T-helper 1 cell treated with Interleukin-12 subunit alpha and Interleukin-12 subunit beta and Interleukin-4 antibody, amounts not matched to agents 30 μg/mL and 1 μg/mL, for 36 hours (primary cell): ENCODE results near the gene NXN.
A peak's percentile ranks its signal among the peaks of the same experiment; 100 is the strongest.
"Not testable (repeated sequence)": the region's sequence is repeated elsewhere in the genome, so short reads cannot be mapped to it uniquely, and the experiment has no call there.

ENCODE experiments used
- H3K27ac Mint-ChIP-seq: one replicate; pipeline ENCODE4 v1.8.0; 2021; ENCODE audit warnings: mild to moderate bottlenecking, mixed read lengths
- H3K27me3 Mint-ChIP-seq: one replicate; pipeline ENCODE4 v1.8.0; 2021; ENCODE audit warnings: low read depth, mixed read lengths
- H3K36me3 Mint-ChIP-seq: one replicate; pipeline ENCODE4 v1.8.0; 2021; ENCODE audit warnings: low read depth, mixed read lengths
- H3K4me1 Mint-ChIP-seq: one replicate; pipeline ENCODE4 v1.8.0; 2021; ENCODE audit warnings: low read depth, mixed read lengths
- H3K4me3 Mint-ChIP-seq: one replicate; pipeline ENCODE4 v1.8.0; 2021; ENCODE audit warnings: mild to moderate bottlenecking, moderate library complexity, mixed read lengths
- H3K9me3 Mint-ChIP-seq: one replicate; pipeline ENCODE4 v1.8.0; 2021; ENCODE audit warnings: mixed read lengths

NXN gene

DNA sequence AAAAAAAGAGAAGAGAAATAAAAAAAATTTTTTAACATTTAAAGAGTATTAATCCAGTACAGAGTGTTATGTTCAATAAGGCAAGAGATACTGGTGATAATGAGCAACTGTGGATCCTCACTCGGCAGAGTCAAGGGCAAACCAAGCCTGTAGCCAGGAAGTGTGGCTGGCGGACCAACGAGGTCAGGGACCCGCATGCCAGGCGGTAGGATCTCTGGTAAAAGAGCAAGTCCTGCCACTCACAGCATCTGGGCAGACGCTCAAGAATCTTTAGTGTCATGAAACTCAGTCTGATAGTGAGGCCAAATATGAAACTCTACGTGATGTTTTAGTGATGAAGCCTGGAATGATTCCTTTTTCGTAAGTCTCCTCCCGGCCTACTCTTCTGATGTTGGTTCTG lies 219.2 kb downstream of the NXN start:
- Mint-ChIP-seq H3K4me1 (no peaks in the 10 kb centered on the region), H3K9me3 (no peaks in the 10 kb centered on the region), H3K27ac (no peak overlapping the region), H3K4me3 (no peak overlapping the region), H3K36me3 (peaks cover 39% of the 10 kb centered on the region), H3K27me3 (no peaks in the 10 kb centered on the region)

GRCh38 chr17:759964-760363 lies 219.6 kb downstream of the NXN start:
- Mint-ChIP-seq H3K4me3 (no peak overlapping the region), H3K36me3 (peaks cover 35% of the 10 kb centered on the region), H3K9me3 (no peaks in the 10 kb centered on the region), H3K27ac (no peak overlapping the region), H3K27me3 (no peaks in the 10 kb centered on the region), H3K4me1 (no peaks in the 10 kb centered on the region)

GRCh38 chr17:756010-756567 lies 223.5 kb downstream of the NXN start:
- peaks cover 25% of the 10 kb centered on the region for H3K36me3 Mint-ChIP-seq
- not testable (repeated sequence) for H3K4me1 Mint-ChIP-seq, H3K27ac Mint-ChIP-seq, H3K27me3 Mint-ChIP-seq, H3K4me3 Mint-ChIP-seq, H3K9me3 Mint-ChIP-seq

DNA sequence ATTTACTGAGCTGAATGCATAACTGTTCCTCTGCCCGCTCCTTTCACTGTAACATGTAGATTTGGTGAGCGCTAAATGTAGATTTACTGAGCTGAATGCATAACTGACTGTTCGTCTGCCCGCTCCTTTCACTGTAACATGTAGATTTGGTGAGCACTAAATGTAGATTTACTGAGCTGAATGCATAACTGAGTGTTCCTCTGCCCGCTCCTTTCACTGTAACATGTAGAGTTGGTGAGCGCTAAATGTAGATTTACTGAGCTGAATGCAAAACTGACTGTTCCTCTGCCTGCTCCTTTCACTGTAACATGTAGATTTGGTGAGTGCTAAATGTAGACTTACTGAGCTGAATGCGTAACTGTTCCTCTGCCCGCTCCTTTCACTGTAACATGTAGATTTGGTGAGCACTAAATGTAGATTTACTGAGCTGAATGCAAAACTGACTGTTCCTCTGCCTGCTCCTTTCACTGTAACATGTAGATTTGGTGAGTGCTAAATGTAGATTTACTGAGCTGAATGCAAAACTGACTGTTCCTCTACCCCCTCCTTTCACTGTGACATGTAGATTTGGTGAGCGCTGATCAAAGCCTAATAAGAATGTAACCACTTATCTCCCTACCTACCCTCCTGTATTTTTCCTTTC lies 224.1 kb downstream of the NXN start:
- not testable (repeated sequence) for H3K4me3 Mint-ChIP-seq, H3K27me3 Mint-ChIP-seq, H3K27ac Mint-ChIP-seq, H3K9me3 Mint-ChIP-seq
- peaks cover 14% of the 10 kb centered on the region for H3K4me1 Mint-ChIP-seq
- H3K36me3 Mint-ChIP-seq = peaks cover 20% of the 10 kb centered on the region

- Mint-ChIP-seq H3K4me3 (peak overlapping the region; percentile 44), H3K27ac (peak overlapping the region; percentile 63), H3K9me3 (peaks cover 3% of the 10 kb centered on the region), H3K36me3 (peaks cover 25% of the 10 kb centered on the region), H3K4me1 (peaks cover 25% of the 10 kb centered on the region), H3K27me3 (no peaks in the 10 kb centered on the region)
These were observed 226.2 kb downstream of the NXN start for GRCh38 chr17:753418-753817.

DNA sequence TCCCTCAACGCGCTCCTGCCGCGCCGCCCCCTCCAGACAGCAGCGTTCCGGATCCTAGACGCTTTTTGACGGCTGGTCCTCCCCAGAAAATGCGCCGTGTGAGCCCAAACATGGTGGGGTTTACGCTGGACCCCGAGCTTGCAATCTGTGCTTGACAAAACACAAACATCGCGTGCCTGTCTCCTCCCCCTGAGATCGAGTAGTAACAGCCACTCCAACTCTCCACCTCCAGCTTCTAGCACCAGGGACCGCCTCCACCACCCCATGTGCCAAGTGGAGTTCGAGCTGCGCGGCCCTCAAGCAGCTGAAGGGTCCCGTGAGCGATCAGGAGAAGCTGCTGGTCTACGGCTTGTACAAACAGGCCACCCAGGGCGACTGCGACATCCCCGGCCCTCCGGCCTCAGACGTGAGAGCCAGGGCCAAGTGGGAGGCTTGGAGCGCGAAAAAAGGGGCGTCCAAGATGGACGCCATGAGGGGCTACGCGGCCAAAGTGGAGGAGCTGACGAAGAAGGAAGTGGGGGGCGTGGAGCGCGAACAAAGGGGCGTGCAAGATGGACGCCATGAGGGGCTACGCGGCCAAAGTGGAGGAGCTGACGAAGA lies 226.9 kb downstream of the NXN start:
- H3K4me3 Mint-ChIP-seq = peak overlapping the region; percentile 91
- peak overlapping the region; percentile 91 for H3K27ac Mint-ChIP-seq
- no peaks in the 10 kb centered on the region for H3K27me3 Mint-ChIP-seq
- peaks cover 8% of the 10 kb centered on the region for H3K9me3 Mint-ChIP-seq
- peaks cover 26% of the 10 kb centered on the region for H3K4me1 Mint-ChIP-seq
- peaks cover 32% of the 10 kb centered on the region for H3K36me3 Mint-ChIP-seq

DNA sequence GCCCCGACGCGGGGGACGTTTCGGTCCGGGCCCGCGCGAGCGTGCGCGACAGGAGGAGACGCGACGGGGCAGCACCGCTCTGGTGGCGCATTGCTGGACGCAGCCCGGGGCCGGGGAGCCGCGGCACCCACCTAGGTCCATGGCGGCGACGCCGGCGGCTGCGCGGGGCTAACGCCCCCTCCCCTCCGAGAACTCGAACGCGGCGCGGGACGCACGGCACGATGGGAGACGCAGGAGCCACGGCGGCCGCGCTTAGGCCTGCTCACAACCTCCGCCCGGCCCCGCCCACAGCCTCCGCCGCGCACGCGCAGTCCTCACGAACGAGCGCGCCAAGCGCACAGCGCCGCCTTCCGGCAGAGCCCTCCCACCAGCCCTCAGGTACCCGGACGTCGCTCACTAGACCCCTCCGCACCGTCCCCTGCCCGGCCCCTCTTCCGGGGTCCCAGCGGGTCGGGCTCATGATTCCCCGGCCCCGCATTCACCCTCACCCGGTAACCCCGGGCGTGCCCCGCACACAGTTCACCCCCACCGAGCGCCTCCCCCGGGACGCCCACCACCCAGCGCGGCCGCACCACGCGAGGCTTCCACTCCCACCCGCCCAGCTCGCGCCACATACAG lies 227.5 kb downstream of the NXN start, which contains the start of gene GEMIN4:
Gene GEMIN4, minus strand, starts transcription at position 263 of the 618 bp plus-strand sequence. Its CDS starts 122 bp downstream, at position 141.
- Mint-ChIP-seq H3K4me1 (peaks cover 26% of the 10 kb centered on the region), H3K4me3 (peak within 1 kb of the TSS; percentile 96), H3K9me3 (peaks cover 8% of the 10 kb centered on the region), H3K36me3 (peaks cover 35% of the 10 kb centered on the region), H3K27ac (peak within 1 kb of the TSS; percentile 95), H3K27me3 (no peaks in the 10 kb centered on the region)

GRCh38 chr17:751269-752001 lies 228.1 kb downstream of the NXN start:
- peaks cover 8% of the 10 kb centered on the region for H3K9me3 Mint-ChIP-seq
- peak overlapping the region; percentile 95 for H3K27ac Mint-ChIP-seq
- peak overlapping the region; percentile 96 for H3K4me3 Mint-ChIP-seq

GRCh38 chr17:750431-751037 lies 229.0 kb downstream of the NXN start:
- H3K36me3 Mint-ChIP-seq = peaks cover 27% of the 10 kb centered on the region
- peaks cover 26% of the 10 kb centered on the region for H3K4me1 Mint-ChIP-seq

More at GRCh38 chr17:751269-752001, 228.1 kb downstream of the NXN start:
- Mint-ChIP-seq H3K36me3 (peaks cover 30% of the 10 kb centered on the region), H3K27me3 (no peaks in the 10 kb centered on the region), H3K4me1 (peaks cover 26% of the 10 kb centered on the region)

DNA sequence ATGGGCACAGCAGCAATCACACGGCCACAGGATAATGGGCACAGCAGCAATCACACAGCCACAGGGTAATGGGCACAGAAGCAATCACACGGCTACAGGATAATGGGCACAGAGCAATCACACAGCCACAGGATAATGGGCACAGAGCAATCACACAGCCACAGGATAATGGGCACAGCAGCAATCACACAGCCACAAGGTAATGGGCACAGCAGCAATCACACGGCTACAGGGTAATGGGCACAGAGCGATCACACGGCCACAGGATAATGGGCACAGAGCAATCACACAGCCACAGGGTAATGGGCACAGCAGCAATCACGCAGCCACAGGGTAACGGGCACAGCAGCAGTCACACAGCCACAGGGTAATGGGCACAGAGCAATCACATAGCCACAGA lies 230.2 kb downstream of the NXN start:
- H3K4me3 Mint-ChIP-seq = peak overlapping the region; percentile 50
- H3K36me3 Mint-ChIP-seq = peaks cover 28% of the 10 kb centered on the region
- not testable (repeated sequence) for H3K27ac Mint-ChIP-seq, H3K27me3 Mint-ChIP-seq, H3K9me3 Mint-ChIP-seq
- H3K4me1 Mint-ChIP-seq = peaks cover 26% of the 10 kb centered on the region

More at GRCh38 chr17:750431-751037, 229.0 kb downstream of the NXN start:
- Mint-ChIP-seq H3K27me3 (no peaks in the 10 kb centered on the region), H3K27ac (peak overlapping the region; percentile 50), H3K4me3 (peak overlapping the region; percentile 96), H3K9me3 (peaks cover 8% of the 10 kb centered on the region)
